SKM-1 treated with dmso at 0.1 percent for 144 hours (cell line): ENCODE data around the gene MBOAT1.
A peak's percentile ranks its signal among the peaks of the same experiment; 100 is the strongest.
"Not testable (repeated sequence)": the region's sequence is repeated elsewhere in the genome, so short reads cannot be mapped to it uniquely, and the experiment has no call there.

Experiments used
- DNase-seq: peaks from one replicate; lab custom pipeline; 2025; ENCODE audit not compliant: unreplicated experiment; lab: John Stamatoyannopoulos, UW

Gene MBOAT1, protein sequence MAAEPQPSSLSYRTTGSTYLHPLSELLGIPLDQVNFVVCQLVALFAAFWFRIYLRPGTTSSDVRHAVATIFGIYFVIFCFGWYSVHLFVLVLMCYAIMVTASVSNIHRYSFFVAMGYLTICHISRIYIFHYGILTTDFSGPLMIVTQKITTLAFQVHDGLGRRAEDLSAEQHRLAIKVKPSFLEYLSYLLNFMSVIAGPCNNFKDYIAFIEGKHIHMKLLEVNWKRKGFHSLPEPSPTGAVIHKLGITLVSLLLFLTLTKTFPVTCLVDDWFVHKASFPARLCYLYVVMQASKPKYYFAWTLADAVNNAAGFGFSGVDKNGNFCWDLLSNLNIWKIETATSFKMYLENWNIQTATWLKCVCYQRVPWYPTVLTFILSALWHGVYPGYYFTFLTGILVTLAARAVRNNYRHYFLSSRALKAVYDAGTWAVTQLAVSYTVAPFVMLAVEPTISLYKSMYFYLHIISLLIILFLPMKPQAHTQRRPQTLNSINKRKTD

DNA sequence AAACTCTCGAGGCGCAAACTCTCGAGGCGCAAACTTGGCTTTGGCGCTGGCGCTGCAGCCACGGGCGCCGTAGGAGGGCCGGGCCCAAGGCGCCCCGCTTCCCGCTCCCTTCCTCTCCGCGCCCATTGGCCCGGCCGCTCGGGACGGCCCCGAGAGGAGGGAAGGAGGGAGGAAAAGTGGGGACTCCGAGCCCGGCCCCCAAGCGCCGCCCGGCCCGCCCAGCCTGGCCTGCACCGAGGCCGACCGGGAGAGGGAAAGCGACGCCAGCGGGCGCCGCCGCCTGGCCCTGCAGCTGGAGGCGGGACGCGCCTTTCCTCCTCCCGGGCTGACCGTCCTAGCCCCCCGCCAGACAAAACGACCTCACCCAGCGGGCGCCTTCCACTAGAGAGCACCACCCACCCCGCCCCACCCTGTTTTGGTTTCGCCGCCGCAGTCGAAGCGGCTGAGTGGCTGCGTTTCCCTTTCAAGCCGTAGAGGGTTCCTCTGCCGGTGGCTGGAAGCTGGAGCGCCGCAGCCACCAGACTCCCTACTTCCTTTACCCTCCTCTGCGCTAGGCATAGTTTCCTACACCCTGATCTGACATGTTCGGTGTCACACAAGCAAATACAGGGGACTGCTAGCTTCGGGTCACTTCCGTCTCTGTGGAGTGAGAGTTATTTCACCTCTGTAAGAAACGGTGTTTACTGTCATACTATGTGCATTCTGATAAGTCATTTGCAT is at the start of gene MBOAT1:
Gene MBOAT1, minus strand, starts transcription at position 78 of the 720 bp plus-strand sequence. CDS start 235 bp downstream, outside the sequence.
- peak; percentile 92 for DNase-seq

- no peak for DNase-seq
Measured at GRCh38 chr6:20261685-20262084, 49.4 kb upstream of the MBOAT1 start.

DNA sequence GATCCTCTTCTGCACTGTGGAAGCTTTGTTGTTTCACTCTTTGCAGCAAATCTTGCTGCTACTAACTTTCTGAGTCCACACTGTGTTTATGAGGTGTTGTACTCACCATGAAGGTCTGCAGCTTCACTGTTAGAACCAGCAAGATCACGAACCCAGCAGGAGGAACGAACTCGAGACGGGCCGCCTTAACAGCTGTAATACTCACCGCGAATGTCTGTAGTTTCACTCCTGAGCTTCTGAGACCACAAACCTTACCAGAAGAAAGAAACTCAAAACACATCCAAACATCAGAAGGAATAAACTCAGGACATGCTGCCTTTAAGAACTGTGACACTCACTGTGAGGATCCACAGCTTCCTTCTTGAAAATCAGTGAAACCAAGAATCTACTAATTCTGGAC is 48.1 kb upstream of the MBOAT1 start:
- DNase-seq, result no peak

DNA sequence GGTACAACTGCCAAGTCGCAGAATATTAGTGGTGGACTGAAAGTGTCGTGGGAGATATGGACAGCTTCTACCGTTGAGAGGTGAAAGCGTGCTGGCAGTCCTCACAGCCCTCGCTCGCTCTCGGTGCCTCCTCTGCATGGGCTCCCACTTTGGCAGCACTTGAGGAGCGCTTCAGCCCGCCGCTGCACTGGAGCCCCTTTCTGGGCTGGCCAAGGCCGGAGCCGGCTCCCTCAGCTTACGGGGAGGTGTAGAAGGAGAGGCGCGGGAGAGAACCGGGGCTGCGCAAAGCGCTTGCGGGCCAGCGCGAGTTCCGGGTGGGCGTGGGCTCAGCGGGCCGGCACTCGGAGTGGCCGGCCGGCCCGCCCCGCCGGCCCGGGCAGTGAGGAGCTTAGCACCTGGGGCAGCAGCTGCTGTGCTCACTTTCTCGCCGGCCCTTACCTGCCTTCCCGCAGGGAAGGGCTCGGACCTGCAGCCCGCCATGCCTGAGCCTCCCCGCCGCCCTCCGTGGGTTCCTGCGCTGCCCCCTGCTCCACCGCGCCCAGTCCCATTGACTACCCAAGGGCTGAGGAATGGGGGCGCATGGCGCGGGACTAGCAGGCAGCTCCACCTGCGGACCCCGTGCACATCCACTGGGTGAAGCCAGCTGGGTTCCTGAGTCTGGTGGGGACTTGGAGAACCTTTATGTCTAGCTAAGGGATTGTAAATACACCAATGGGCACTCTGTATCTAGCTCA is 47.2 kb upstream of the MBOAT1 start:
- no peak for DNase-seq

GRCh38 chr6:20255428-20255827 is 43.2 kb upstream of the MBOAT1 start:
- DNase-seq, result no peak

DNA sequence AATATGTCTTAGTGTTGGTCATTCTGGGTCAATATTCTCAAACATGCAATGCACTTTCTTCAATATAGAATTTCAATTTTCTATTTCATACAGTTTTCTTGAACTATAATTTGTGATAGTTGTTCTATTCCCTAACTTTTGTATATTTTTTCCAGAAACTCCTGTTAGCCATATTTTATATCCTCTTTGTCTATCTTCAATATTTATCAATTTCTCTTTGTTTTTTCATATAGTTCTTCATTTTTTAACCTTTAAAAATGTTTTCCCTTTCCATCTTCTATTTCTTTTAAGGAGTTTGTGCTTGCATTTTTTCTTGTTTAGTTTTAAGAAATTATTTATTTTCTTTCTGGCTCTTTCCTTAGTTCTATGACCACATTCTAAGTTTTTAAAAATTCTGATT is 42.0 kb upstream of the MBOAT1 start:
- DNase-seq, result no peak

DNA sequence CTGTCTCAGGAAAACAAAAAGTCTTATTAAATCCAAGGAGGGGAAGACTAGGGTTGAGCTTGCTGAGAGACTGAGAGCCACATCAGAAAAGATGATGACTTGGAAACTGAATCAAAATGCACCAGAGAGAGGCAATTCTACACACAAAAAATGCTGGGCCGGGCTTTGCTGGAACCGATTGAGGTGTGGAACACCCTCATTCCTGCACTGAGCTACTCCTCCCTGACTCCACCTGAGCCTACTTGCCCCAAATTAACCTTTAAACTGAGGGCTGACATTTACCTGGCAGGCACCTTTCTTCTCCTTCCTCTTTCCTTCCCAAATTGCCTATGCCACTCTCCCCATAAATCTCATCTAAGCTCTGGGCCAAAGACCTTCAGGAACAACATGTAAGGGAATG is 40.8 kb upstream of the MBOAT1 start:
- no peak for DNase-seq

GRCh38 chr6:20252311-20252710 is 40.0 kb upstream of the MBOAT1 start:
- no peak for DNase-seq

DNA sequence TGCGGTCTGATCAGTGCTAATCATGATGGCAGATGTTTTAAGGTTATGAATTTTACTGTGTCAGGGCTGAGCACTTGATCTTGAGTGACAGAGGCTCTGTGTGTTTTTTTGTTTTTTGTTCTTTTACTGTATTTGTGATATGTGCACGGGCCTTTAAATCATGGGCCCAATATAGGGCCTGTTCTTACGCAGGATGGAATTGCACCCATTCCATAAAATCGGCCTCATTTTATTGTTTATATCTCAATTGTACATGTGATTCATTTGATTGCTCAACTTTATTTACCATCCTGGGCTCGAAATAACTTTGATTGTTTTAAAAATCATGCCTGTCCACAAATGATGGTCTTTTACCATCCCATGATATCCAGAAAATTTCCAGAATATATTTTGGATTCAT is 39.3 kb upstream of the MBOAT1 start:
- no peak for DNase-seq

GRCh38 chr6:20246125-20246524 is 33.9 kb upstream of the MBOAT1 start:
- no peak for DNase-seq

DNA sequence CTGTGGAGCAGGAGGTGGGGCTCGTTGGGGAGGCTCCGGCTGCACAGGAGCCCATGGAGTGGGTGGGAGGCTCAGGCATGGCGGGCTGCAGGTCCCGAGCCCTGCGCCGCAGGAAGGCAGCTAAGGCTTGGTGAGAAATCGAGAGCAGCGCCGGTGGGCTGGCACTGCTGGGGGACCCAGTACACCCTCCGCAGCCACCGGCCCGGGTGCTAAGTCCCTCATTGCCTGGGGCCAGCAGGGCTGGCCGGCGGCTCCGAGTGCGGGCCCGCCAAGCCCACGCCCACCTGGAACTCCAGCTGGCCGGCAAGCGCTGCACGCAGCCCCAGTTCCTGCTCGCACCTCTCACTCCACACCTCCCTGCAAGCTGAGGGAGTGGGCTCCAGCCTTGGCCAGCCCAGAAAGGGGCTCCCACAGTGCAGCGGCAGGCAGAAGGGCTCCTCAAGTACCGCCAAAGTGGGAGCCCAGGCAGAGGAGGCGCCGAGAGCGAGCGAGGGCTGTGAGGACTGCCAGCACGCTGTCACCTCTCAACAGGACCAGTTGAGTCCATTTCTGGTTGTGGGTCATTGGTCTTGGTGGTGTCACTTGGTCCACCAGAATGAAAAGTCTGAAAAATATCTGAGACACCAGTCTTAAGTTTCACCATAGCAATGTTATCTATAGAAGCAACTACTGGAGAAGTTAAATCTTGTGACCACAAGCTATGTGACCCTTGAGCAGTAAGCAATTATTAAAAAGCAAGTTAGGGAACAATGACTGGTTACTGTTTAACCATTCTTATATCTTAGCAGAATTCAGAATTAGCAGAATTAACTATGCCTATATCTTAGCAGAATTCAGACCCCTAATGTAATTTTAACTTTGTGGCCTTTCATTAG is 32.8 kb upstream of the MBOAT1 start:
- DNase-seq, result not testable (repeated sequence)

GRCh38 chr6:20243288-20243687 is 31.0 kb upstream of the MBOAT1 start:
- DNase-seq, result no peak

GRCh38 chr6:20242397-20242796 is 30.1 kb upstream of the MBOAT1 start:
- DNase-seq, result no peak

- DNase-seq, result no peak
Measured at GRCh38 chr6:20241102-20241501, 28.8 kb upstream of the MBOAT1 start.

- DNase-seq, result no peak
Measured at GRCh38 chr6:20238688-20239587, 26.7 kb upstream of the MBOAT1 start.

- no peak for DNase-seq
Measured at GRCh38 chr6:20237677-20238460, 25.6 kb upstream of the MBOAT1 start.

DNA sequence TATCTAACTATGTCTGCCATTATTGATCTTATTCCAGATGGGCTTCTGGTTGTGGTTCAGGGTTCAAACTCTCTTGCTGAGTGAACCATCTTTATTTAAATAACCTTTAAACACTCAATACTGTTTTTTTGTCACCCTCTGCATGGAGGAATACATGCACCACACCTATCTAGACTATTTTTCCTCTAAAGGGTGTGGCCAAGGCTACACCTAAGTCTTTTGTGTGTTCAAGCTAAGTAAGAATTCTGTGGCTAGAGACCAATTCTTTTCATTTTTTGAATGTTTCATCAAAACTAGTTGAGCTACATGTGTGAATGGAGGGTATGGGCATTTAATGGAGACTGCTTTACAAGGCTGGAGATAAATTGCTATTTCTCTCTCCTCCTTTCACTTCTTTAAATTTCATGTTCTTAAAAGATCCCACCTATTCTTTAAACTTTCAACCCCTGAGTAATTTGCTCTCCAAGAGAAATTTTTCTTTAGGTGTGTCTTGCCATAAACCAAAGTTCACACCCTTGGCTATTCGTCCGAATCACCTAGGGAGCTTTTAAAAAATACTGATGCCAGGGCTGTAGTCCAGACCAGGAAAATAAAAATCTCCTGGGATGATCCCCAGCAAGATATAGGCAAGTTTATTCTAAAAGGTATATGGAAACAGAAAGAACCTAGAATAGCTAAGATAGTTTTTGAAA is 24.8 kb upstream of the MBOAT1 start:
- DNase-seq, result no peak

- DNase-seq, result no peak
Measured at GRCh38 chr6:20236344-20236743, 24.1 kb upstream of the MBOAT1 start.
